Karpas-422 (cell line): ENCODE results near the gene KRTAP1-4. TPM values are rescaled to one million over a fixed set of nuclear protein-coding genes. Genes with fewer than 3 reads are reported as not detected.
A peak's percentile ranks its signal among the peaks of the same experiment; 100 is the strongest.
"Not testable (repeated sequence)": the region's sequence is repeated elsewhere in the genome, so short reads cannot be mapped to it uniquely, and the experiment has no call there.

ENCODE experiments used
- DNase-seq: peaks from one replicate; pipeline ENCODE4 v3.0.0-alpha.2; 2015
- H2AFZ ChIP-seq: fragments of 200-600 bp; sonication (generic); 2 replicates; pipeline ENCODE4 v1.6.1; 2014; ENCODE audit warnings: antibody characterized with exemption, low read length, mixed read lengths
- H3K27ac ChIP-seq: fragments of 200-600 bp; sonication (generic); 2 replicates; pipeline ENCODE4 v1.5.1; 2014; ENCODE audit warnings: mild to moderate bottlenecking, low read length, moderate library complexity
- H3K27me3 ChIP-seq: fragments of 200-600 bp; sonication (generic); 2 replicates; pipeline ENCODE4 v1.6.1; 2014; ENCODE audit warnings: low read length, mixed read lengths
- H3K36me3 ChIP-seq: fragments of 200-600 bp; sonication (generic); 2 replicates; pipeline ENCODE4 v1.6.1; 2014; ENCODE audit warnings: low read length, mixed read lengths; ENCODE audit not compliant: insufficient read depth
- H3K4me1 ChIP-seq: fragments of 200-600 bp; sonication (generic); 2 replicates; pipeline ENCODE4 v1.6.1; 2014; ENCODE audit warnings: mild to moderate bottlenecking, low read length, mixed read lengths
- H3K4me2 ChIP-seq: fragments of 200-600 bp; sonication (generic); 2 replicates; pipeline ENCODE4 v1.6.1; 2014; ENCODE audit warnings: low read length, low read depth, mild to moderate bottlenecking; ENCODE audit not compliant: poor library complexity, severe bottlenecking
- H3K4me3 ChIP-seq: fragments of 200-600 bp; sonication (generic); 2 replicates; pipeline ENCODE4 v1.5.1; 2014; ENCODE audit warnings: mild to moderate bottlenecking, antibody characterized with exemption, low read length, mixed read lengths
- H3K79me2 ChIP-seq: fragments of 200-600 bp; sonication (generic); 2 replicates; pipeline ENCODE4 v1.6.1; 2014; ENCODE audit warnings: mild to moderate bottlenecking, low read length, mixed read lengths
- H3K9ac ChIP-seq: fragments of 200-600 bp; sonication (generic); 2 replicates; pipeline ENCODE4 v1.6.0; 2014; ENCODE audit warnings: low read length
- H3K9me2 ChIP-seq: fragments of 200-600 bp; sonication (generic), shearing (Covaris generic); replicated peaks from 2 replicates; pipeline ENCODE4 v1.6.0; 2014; ENCODE audit warnings: mild to moderate bottlenecking, low read length, moderate library complexity; ENCODE audit not compliant: insufficient read depth
- H3K9me3 ChIP-seq: fragments of 300-700, 200-600 bp; sonication (generic); 2 replicates; pipeline ENCODE4 v1.6.1; 2014; ENCODE audit warnings: low read length, mixed read lengths
- H4K20me1 ChIP-seq: fragments of 200-600 bp; sonication (generic); 2 replicates; pipeline ENCODE4 v1.6.1; 2014; ENCODE audit warnings: mild to moderate bottlenecking, antibody characterized with exemption, low read length, low read depth; ENCODE audit not compliant: insufficient read depth
- total RNA-seq: library from RNA; depleted of rRNA; stranded (reverse); fragments of >200 nt; shearing (Covaris generic); gene quantifications from 2 replicates; pipeline ENCODE4 v1.2.3, GENCODE V29; 2014; ENCODE audit warnings: low replicate concordance

KRTAP1-4 gene
- total RNA-seq, 1 experiment from 2014 or later, result not detected

DNA sequence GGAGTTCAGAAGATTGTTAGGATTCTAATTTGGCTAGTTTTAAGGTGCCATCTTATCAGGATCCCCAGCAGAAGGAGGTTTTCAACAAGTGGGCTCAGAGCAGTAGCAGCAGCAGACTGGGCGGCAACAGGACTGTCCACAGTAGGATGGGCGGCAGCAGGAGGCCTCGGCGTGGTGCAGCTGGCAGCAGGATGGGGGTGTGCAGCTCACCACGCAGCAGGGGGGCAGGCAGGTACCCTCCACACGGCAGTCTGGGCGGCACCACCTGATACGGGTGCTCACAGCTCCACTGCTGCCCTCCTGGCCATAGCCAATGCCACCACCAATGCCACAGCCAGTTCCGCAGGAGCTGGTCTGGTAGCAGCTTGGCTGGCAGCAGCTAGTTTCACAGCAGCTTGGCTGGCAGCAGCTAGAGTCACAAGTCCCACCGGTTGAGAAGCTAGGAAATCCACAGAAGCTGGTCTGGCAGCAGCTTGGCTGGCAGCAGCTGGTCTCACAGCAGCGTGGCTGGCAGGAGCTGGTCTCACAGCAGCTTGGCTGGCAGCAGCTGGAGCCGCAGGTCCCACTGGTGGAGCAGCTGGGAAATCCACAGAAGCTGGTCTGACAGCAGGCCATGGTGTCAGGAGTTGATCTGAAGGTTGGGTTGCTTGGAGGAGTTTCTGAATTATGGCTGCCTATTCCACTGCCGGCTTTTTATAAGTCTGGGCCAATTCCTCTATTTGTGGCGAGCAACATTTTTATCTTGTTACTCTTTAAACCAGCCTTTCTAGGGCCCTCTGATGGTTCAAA is 11.0 kb upstream of the KRTAP1-4 start, which contains the start of gene KRTAP1-1:
KRTAP1-1 (minus strand) TSS at position 668 of the 789 bp plus-strand sequence; CDS start at position 615, 53 bp downstream.
- not testable (repeated sequence) for H3K9ac ChIP-seq, H2AFZ ChIP-seq, H3K9me3 ChIP-seq, H3K4me3 ChIP-seq, H3K4me2 ChIP-seq, H3K36me3 ChIP-seq, DNase-seq, H3K9me2 ChIP-seq, H3K79me2 ChIP-seq, H3K27me3 ChIP-seq, H3K27ac ChIP-seq, H3K4me1 ChIP-seq, H4K20me1 ChIP-seq

- Histone ChIP-seq H3K9ac (no peak overlapping the region), H4K20me1 (no peaks in the 10 kb centered on the region), H3K27ac (no peak overlapping the region), H3K79me2 (no peaks in the 10 kb centered on the region), H3K27me3 (no peaks in the 10 kb centered on the region), H3K4me2 (no peak overlapping the region), H3K9me2 (no peaks in the 10 kb centered on the region), H2AFZ (no peak overlapping the region), H3K4me1 (no peaks in the 10 kb centered on the region), H3K4me3 (no peak overlapping the region), H3K36me3 (no peaks in the 10 kb centered on the region), H3K9me3 (no peaks in the 10 kb centered on the region)
- no peak for DNase-seq
These were observed 7.9 kb upstream of the KRTAP1-4 start for GRCh38 chr17:41037853-41038350.

DNA sequence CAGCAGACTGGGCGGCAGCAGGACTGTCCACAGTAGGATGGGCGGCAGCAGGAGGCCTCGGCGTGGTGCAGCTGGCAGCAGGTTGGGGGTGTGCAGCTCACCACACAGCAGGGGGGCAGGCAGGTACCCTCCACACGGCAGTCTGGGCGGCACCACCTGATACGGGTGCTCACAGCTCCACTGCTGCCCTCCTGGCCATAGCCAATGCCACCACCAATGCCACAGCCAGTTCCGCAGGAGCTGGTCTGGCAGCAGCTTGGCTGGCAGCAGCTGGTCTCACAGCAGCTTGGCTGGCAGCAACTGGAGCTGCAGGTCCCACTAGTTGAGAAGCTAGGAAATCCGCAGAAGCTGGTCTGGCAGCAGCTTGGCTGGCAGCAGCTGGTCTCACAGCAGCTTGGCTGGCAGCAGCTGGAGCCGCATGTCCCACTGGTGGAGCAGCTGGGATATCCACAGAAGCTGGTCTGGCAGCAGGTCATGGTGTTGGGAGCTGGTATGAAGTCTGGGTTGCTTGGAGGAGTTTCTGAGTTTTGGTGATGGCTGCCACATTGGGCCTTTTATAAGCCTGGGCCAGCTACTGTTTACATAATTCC is 4.4 kb upstream of the KRTAP1-4 start, which contains the start of gene KRTAP1-3:
KRTAP1-3 (minus strand) TSS at position 529 of the 590 bp plus-strand sequence; CDS start at position 476, 53 bp downstream.
- H3K36me3 ChIP-seq, H3K79me2 ChIP-seq, H3K4me1 ChIP-seq, H3K4me2 ChIP-seq, H2AFZ ChIP-seq, H3K4me3 ChIP-seq, H3K27ac ChIP-seq, H3K27me3 ChIP-seq, H3K9me2 ChIP-seq, H3K9ac ChIP-seq, H4K20me1 ChIP-seq, H3K9me3 ChIP-seq: not testable (repeated sequence)
- DNase-seq, result peak; percentile 5

GRCh38 chr17:41026715-41027471 is 3.1 kb downstream of the KRTAP1-4 start, which contains the start of gene KRTAP1-5:
Gene KRTAP1-5 (minus strand): TSS chr17:41027208. CDS start chr17:41027155, 53 bp downstream.
- DNase-seq, result no peak
- Histone ChIP-seq H4K20me1 (no peaks in the 10 kb centered on the region), H3K36me3 (no peaks in the 10 kb centered on the region), H3K4me1 (no peaks in the 10 kb centered on the region), H3K9ac (no peak within 1 kb of the TSS), H3K27ac (no peak within 1 kb of the TSS), H3K4me3 (no peak within 1 kb of the TSS), H3K79me2 (no peaks in the 10 kb centered on the region), H3K27me3 (no peaks in the 10 kb centered on the region), H3K4me2 (no peak within 1 kb of the TSS), H3K9me3 (no peaks in the 10 kb centered on the region), H3K9me2 (no peaks in the 10 kb centered on the region), H2AFZ (no peak within 1 kb of the TSS)

DNA sequence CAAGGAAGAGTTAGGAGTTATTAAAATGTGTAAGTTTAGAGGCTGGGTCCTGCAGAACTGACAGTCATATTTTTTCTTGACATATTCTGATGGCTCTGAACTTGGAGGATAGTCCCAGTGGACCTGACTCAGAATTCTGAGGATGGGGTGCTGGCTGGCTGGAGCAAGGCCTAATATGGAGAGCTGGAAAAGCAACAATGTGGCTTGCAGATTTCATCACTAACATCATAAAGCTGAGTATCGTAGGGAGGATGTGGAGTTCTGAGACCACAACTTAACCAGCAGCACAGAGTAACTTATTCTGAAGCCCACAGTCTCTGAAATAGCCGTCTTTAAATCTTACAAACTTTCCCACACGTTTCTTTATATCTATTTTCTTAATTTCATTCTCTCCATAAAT is 5.3 kb downstream of the KRTAP1-4 start:
- Histone ChIP-seq H4K20me1 (no peaks in the 10 kb centered on the region), H3K4me3 (no peak overlapping the region), H3K27me3 (no peaks in the 10 kb centered on the region), H3K4me1 (no peaks in the 10 kb centered on the region), H2AFZ (no peak overlapping the region), H3K9ac (no peak overlapping the region), H3K27ac (no peak overlapping the region), H3K4me2 (no peak overlapping the region), H3K9me2 (no peaks in the 10 kb centered on the region), H3K36me3 (no peaks in the 10 kb centered on the region), H3K9me3 (no peaks in the 10 kb centered on the region), H3K79me2 (no peaks in the 10 kb centered on the region)
- no peak for DNase-seq

GRCh38 chr17:41020336-41020735 is 9.7 kb downstream of the KRTAP1-4 start:
- no peak overlapping the region for H3K27ac ChIP-seq
- no peaks in the 10 kb centered on the region for H3K4me1 ChIP-seq
- no peaks in the 10 kb centered on the region for H3K36me3 ChIP-seq
- no peaks in the 10 kb centered on the region for H3K9me3 ChIP-seq
- H4K20me1 ChIP-seq, result no peaks in the 10 kb centered on the region
- H3K9me2 ChIP-seq, result no peaks in the 10 kb centered on the region
- H3K4me3 ChIP-seq, result no peak overlapping the region
- no peak for DNase-seq
- H3K4me2 ChIP-seq, result no peak overlapping the region
- no peak overlapping the region for H2AFZ ChIP-seq
- no peaks in the 10 kb centered on the region for H3K79me2 ChIP-seq
- no peaks in the 10 kb centered on the region for H3K27me3 ChIP-seq
- H3K9ac ChIP-seq, result no peak overlapping the region

- no peaks in the 10 kb centered on the region for H3K9me2 ChIP-seq
- H3K27ac ChIP-seq, result no peak overlapping the region
- H3K4me3 ChIP-seq, result no peak overlapping the region
- H4K20me1 ChIP-seq, result no peaks in the 10 kb centered on the region
- no peak overlapping the region for H2AFZ ChIP-seq
- no peaks in the 10 kb centered on the region for H3K27me3 ChIP-seq
- H3K4me2 ChIP-seq, result no peak overlapping the region
- no peaks in the 10 kb centered on the region for H3K79me2 ChIP-seq
- DNase-seq, result peak; percentile 11
- H3K36me3 ChIP-seq, result no peaks in the 10 kb centered on the region
- no peaks in the 10 kb centered on the region for H3K4me1 ChIP-seq
- no peak overlapping the region for H3K9ac ChIP-seq
- no peaks in the 10 kb centered on the region for H3K9me3 ChIP-seq
These were observed 10.6 kb downstream of the KRTAP1-4 start for GRCh38 chr17:41019415-41019814.

- no peak overlapping the region for H3K9ac ChIP-seq
- no peak overlapping the region for H3K27ac ChIP-seq
- H3K79me2 ChIP-seq, result no peaks in the 10 kb centered on the region
- no peak overlapping the region for H3K4me2 ChIP-seq
- H3K4me3 ChIP-seq, result no peak overlapping the region
- no peaks in the 10 kb centered on the region for H3K4me1 ChIP-seq
- H2AFZ ChIP-seq, result no peak overlapping the region
- H3K27me3 ChIP-seq, result no peaks in the 10 kb centered on the region
- no peaks in the 10 kb centered on the region for H3K9me2 ChIP-seq
- no peaks in the 10 kb centered on the region for H4K20me1 ChIP-seq
- H3K36me3 ChIP-seq, result no peaks in the 10 kb centered on the region
- peak; percentile 37 for DNase-seq
- H3K9me3 ChIP-seq, result no peaks in the 10 kb centered on the region
These were observed 11.5 kb downstream of the KRTAP1-4 start for GRCh38 chr17:41018541-41018940.
